ENCODE data around the gene UGT3A1.
"Not testable (repeated sequence)": the region's sequence is repeated elsewhere in the genome, so short reads cannot be mapped to it uniquely, and the experiment has no call there.

The UGT3A1 gene, protein sequence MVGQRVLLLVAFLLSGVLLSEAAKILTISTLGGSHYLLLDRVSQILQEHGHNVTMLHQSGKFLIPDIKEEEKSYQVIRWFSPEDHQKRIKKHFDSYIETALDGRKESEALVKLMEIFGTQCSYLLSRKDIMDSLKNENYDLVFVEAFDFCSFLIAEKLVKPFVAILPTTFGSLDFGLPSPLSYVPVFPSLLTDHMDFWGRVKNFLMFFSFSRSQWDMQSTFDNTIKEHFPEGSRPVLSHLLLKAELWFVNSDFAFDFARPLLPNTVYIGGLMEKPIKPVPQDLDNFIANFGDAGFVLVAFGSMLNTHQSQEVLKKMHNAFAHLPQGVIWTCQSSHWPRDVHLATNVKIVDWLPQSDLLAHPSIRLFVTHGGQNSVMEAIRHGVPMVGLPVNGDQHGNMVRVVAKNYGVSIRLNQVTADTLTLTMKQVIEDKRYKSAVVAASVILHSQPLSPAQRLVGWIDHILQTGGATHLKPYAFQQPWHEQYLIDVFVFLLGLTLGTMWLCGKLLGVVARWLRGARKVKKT

DNA sequence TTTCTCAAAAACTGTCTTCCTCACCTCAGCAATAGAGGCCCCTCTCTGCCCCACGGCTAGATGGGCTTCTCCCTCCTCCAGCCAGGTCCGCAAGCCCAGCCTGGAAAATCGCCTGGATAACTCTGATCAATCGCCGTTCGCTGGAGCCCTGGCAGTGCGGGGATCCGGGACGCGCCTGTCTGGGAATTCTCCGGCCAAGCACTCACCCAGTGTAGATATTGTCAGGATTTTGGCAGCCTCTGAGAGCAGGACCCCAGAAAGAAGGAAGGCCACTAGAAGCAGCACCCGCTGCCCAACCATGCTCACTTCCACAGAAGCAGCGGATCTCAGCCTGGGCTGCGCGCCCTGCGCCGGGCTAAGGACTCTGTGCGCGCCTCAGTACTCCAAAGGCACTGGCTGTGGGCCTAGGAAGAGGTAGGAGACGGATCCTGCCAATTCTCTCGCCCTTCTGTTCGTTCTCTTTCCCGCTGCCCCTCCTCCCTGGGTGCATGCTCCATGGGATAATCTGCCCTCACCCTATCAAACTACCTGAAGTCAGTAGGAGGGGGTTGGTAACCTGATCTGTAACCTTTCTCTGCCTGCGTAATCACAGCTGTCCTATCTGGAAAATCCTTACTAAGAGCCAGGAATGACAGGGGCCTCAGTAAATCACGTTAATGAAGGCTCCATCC lies at the start of gene UGT3A1:
Gene UGT3A1 (minus strand): TSS at position 450 of the 671 bp plus-strand sequence. CDS start 150 bp downstream, at position 300.
- DNase-seq = no peak

DNA sequence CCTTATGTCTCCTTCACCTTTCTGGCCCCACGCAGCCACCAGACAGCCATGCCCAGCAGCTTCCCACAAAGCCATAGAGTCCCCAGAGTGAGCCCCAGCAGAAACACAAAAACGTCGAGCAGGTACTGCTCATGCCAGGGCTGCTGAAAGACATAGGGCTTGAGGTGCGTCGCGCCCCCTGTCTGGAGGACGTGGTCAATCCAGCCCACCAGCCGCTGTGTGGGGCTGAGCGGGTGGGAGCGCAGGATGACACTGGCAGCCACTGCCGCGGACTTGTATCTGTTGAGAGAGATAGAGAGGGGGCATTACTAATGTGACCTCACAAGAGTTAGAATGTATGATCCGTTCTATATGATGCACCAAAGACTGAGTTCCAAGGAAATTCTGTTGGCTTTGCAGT lies 44.5 kb upstream of the UGT3A1 start:
- no peak for DNase-seq

DNA sequence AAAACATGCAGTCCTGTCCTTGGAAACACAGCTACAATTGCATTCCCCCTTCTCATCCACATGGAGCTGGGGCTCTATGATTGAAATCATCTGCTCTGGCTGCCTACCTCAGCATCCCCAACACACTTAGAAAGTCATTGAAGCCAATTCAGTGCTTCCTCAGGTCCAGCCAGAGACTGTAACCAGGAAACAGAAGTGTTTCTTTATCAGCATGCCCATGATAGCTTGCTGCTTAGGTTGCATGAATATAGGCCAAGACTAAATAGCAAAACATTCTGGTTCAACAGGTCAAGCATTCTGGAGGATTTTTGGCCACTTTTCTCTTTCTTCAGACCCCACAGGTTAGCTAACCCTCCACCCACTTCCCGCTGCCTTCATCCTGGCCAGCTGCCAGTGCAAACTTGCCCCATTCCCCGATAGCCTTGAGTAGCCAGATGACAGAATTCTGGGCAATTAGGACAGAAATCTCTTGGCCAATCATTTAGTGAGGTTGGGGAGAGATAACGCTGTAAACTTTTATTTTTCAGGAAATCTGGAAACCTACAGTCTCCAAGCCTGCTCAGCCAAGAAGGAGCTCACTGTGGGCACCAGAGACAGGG lies 43.4 kb upstream of the UGT3A1 start:
- not testable (repeated sequence) for DNase-seq

DNA sequence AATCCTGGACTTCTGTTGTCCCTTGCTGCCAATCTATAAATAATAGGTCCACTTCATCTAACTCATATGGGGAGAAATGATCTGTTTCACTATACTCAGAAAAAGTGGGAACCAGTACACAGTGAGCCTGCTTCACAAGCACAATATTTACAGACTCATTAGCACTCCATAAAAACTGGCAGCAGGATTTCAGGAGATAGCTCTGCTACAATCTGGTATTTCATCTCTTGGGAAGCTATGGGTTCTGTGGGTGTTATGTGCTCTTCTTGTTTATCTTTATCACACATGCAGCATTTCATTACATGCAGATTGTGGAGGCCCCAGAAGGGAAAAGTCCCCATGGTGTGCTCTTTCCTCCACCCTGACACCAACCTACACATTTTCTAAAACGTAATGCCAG lies 42.3 kb upstream of the UGT3A1 start:
- no peak for DNase-seq

DNA sequence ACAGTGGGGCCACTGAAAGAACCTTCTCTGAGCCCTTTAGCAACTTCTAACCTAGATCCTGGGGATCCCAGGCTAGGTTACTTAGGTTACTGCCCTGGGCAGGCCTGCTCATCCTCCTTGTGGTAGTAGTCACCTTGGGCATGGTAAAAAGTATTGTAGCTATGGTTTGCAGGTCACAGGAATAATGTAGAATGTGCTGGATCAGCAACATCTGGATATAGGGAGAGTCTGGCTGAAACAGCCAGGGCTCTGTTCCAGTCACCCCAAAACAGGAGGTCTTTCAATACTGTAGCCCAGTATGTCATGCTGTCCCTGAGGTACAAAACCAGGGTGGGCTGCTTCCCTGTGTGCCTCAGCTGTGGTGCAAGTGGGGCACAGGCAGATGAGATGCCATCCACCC lies 41.9 kb upstream of the UGT3A1 start:
- DNase-seq = no peak

DNA sequence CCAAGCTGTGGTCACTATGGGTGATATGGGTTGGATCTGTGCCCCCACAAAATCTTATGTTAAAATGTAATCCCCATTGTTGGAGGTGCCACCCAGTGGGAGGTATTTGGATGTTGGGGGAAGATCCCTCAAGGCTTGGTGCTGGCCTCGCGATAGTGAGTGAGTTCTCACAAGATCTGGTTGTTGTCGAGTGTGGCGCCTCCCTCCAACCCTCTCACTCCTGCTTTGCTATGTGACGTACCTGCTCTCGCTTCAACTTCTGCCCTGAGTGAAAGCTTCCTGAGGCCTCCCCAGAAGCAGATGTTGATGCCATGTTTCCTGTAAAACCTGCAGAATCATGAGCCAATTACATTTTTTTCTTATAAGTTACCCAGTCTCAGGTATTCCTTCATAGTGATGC lies 40.0 kb upstream of the UGT3A1 start:
- DNase-seq = no peak

DNA sequence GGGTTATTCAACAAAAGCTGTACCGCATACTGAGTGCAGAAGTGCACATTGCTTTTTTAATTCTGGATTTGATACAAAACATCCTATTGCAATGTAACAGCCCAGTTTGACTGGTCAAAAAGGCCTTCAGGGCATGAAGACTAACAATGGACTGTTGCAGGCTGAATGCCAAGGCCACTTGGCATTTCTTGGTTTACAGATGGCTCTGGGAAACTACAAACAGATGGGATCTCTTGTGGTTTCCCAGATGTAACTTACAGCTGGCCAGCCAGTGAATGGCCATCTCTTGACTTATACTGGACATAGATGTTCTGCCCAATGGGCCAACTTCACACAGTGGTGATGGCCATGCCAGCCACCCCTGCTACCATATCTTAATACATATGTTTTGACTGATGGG lies 38.7 kb upstream of the UGT3A1 start:
- no peak for DNase-seq

DNA sequence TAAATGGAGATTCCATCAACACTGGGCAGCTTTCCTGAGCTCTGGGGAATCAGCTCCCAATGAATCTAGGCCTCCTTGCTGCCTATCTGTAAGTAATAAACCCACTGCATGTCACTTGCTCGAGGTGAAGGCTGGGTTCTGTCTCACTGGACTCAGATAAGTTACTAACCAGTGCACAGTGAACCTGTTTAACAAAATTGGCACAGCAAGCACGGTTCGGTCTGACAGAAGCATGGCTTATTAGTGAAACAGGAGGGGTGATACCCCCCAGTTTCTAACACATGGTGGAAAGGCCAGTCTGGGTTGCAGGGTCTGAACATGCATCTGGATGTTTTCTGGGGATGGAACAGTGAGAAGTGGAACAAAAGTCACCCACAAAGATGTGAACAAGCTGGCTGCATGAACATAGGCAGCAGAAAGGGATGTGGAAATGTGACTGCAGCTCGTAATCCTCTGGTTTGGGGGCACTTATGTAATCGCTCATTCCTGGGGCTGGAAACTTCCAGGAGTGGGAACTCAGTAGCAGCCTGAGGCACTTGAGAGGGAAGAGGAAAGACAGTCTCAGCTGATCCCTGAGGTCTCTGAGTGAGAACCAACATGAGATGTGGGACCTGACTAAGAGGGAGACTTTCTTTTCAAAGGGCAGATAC lies 37.8 kb upstream of the UGT3A1 start:
- no peak for DNase-seq

DNA sequence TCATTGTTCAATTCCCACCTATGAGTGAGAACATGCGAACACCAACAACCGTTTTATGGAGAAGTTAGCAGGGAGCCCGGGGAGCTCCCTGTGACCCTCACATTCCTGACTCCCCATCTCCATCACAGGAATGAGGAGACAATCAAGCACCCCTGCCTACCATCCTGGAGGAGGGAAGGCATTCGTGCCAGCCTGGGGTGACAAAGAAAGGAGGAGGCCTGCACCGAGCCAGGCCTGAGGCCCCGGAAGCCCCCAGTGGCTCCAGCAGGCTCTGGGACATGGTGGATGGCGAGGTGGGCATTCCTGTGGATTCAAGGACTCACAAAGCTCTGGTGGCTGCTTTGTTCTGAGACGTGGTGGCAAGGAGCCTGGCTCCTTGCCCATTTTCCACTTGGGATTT lies 36.5 kb upstream of the UGT3A1 start:
- no peak for DNase-seq

DNA sequence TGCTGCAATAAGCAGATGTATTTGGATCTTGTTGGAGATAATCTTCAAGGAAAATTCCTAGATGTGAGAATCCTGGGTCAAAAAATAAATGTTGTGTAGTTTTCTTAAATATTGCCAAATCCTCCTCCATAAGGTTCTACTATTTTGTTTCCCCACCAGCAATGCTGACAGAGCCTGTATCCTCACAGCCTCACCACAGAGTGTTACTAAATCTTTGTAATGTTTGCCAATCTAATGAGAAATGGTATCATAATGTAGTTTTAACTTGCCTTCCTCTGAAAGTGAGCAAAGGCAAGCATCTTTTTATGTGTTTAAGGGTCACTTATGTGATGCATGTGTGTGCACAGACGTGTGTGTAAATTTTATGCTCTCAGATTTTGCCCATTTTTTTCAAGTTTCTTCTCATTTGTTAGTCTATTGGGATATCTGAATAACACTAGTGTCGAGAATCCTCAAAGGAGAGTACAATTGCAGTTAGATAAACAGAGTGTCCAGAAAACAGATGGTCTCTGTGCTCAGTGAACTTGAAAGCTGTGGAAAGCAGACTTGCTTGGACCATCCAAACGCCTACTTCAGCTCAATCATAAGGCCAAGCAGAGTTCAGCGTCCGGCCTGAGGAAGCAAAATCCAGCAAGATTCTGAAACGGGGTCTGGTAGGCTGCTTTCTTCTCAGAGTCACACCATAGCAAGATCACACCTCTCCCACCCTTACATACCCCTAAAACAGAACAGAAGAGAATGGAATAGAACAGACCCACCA lies 35.7 kb upstream of the UGT3A1 start:
- no peak for DNase-seq

DNA sequence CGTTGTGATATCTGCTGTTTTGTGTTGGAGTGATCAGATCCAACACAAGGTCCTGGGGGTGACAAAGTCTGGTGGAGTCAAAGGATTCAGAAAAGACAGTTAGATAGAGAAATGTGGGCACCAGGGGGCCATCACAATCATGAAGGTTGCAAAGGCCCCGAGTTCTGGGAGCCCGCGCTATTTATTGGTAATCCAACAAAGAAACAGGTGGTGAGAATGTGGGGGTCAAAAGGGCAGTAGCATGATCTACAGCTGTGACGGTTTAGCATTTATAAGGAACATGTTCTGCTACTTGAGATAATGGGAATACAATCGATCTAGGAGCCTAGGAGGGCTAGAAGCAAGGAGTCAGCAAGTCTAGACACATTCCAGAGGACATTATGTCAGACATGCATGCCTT lies 31.1 kb upstream of the UGT3A1 start:
- DNase-seq = not testable (repeated sequence)

DNA sequence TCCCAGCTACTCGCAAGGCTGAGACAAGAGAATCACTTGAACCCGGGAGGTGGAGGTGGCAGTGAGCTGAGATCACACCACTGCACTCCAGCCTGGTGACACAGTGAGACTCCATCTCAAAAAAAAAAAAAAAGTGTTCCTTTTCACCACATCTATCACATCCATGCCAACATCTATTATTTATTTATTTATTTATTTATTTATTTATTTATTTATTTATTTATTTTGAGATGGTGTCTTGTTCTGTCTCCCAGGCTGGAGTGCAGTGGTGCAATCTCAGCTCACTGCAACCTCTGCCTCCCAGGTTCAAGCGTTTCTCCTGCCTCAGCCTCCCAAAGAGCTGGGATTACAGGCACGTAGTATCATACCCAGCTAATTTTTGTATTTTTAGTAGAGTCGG lies 28.4 kb upstream of the UGT3A1 start:
- DNase-seq = not testable (repeated sequence)

DNA sequence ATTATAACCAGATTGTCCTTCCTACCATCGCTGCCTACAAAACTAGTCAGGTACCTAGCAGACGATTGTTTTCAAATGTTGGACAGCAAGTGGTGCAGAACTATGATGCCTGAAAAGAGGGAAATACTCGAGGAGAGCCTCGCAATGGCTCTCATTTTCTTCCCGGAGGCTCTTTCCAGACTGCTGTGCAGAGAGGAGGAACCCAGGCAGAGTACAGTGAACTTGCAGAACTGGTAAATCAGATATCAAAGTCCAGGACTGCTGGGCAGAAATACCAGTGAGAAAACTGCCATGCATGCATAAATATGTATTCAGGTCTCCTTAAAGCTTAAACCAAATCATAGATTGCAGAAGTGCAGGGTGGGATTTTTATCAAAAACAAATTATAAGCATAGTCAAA lies 26.4 kb upstream of the UGT3A1 start:
- DNase-seq = no peak

DNA sequence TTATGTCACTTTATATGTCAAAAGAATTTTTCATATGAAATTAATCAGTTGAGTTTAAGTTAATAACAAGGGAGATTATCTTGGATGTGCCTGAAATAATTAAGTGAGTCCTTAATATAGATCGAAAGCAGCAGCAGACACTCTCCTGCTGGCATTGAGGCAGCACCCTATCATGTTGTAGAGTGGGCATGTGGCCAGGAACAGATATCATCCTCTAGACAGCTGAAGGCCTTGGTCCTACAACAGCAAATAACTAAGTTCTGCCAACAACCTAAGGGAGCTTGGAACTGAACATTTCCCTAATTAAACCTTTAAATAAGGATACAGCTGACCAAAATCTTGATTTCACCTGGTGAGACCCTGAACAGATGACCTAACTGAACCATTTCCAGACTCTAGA lies 25.8 kb upstream of the UGT3A1 start:
- DNase-seq = no peak

DNA sequence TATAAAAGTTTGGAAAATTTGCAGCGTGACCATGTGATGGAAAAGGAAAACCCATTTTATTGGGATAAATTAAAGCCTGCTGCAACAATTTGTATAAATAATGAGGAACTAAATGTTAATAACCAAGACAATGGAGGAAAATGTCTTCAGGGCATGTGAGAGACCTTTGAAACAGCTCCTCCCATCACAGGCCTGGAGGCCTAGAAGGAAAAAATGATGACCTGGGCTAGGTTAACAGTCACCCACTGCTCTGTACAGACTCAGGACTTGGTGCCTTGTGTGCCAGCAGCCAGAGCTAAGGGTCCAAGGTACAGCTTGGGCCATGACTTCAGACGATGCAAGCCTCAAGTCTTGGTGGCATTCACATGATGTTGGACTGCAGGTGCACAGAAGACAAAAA lies 22.0 kb upstream of the UGT3A1 start:
- DNase-seq = no peak

DNA sequence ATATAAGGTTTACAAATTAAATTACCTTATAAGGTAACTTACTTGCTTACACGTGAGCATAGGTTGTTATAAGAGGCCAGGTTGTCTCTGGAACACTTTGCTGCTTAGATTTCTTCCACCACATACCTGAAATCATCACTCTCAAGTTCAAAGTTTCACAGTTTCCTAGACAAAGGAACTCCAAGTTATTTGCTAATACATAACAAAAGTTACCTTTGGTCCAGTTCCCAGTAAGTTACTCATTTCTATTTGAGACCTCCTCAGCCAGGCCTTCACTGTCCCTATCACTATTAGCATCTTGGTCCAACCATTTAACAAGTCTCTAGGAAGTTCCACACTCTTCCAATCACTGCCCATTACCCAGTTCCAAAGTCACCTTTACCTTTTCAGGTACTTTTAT lies 18.5 kb upstream of the UGT3A1 start:
- DNase-seq = no peak

DNA sequence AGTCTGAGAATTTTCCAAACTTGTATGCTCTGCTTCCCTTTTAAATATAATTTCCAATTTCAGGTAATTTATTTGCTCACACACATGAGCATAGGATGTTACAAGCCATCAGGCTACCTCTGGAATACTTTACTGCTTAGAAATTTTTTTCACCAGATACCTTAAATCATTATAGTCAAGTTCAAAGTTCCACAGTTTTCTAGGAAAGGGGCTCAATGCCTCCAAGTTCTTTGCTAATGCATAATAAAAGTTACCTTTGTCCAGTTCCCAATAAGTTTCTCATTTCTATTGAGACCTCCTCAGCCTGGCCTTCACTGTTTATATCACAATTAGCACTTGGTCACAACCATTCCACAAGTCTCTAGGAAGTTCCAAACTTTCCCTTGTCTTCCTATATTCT lies 16.2 kb upstream of the UGT3A1 start:
- DNase-seq = no peak

DNA sequence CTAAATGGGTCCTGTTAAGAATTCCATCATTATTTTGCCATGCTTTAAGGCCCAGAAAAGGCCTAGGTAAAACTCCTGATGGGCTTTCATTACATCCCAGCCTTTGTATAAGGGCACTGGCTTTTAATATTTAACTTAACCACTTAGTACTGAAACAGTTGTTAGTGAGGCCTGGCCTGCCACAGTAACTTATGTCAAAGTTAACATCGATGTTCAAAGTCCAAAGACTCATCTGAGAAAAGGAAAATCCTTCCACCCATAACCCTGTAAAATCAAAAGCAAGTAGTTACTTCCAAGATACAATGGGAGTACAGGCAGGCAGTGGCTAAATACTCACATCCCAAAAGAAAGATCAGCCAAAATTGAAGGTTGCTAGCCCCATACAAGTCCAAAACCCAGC lies 15.0 kb upstream of the UGT3A1 start:
- DNase-seq = no peak

DNA sequence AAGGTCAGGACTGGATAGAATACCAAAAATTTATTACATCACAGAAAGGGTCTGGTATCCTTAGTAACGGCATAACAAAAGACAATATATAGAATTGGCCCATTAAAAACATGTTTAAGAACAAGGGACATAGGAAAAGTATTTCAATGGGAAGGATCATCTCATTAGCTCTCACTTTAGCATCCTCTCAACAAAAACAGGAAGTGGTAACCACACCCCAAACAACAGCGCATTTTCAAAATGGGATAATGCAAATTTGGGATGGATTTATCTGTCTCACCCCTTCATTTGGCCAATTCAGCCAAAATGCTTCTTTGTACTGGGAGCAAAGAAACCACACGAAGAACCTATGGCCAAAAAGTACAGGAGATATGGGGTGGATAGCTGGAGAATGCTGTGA lies 9.8 kb upstream of the UGT3A1 start:
- no peak for DNase-seq

DNA sequence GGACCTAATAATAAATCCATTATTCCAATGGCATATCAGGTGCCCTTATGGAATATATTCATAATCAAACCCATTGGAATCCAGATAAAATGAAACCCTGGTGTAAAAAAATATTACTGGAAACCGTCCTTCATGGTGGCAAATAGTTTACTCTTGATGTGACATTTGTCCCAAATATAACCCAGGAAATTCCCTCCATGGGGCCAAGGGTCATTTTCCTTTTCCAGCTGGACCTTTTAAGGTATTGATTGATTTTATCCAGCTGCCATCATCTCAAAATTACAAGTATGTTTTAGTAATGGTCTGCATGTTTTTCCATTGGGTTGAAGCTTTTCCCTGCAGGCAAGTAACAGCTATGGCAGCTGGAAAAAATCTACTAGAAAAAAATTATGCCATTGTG lies 8.4 kb upstream of the UGT3A1 start:
- no peak for DNase-seq

DNA sequence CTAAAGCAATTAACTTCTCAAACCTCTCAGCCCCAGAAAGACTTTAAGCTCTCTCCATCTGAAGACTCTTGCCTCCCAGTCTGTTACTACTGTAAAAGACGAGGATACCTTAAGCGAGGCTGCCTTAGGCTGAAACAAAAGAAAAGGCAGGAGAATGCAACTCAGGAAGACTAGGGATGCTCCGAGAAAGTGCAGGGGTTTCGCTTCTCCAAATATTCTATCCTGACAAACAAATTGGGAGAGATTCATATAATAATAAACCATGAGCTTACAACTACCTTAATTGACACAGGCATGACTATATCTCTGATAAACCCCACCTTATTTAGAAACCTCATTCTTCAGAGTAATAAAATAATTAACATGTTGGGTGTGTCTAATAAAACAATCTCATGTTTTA lies 4.9 kb upstream of the UGT3A1 start:
- no peak for DNase-seq

DNA sequence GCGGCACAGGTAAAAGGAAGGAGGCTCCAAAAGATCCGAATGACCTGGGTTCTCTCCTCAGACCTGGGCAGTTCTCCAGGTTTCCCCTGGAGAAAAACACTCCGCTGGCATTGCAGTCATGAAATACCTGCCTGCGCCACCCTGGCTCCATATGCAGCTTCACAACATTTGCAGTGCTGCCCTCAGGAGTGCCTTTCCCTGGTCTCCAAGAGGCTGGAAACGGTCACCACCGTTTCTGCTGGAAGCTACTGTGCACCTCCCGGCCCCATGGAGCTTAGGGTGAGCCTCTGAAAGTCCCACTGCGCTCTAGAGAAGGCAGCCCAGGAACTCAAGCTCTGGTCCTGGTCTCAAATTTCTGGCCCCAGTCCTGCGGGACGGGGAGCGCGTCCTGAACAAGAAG lies 670 bp downstream of the UGT3A1 start:
- DNase-seq = no peak

DNA sequence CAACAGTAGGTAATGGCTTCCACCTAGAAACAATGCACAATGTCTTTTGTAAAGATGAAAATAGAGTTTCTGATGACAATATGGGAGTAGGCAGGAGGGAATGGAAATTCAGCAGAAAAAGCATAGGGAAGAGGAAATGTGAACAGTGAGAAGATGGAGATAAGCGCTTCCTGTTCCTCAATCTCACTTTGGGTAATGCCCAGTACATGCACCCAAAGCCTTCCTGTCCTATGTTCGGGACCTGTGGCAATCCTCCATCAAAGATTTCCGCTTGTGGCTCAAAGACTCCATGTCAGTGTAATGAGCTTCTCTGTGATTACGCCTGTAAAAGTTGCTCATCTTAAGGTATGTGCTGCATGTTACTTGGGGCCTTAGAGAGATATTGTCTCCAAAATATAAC lies 2.7 kb downstream of the UGT3A1 start:
- DNase-seq = no peak

All from right hindlimb (tissue), 1 donor.